HEK293T (cell line): ENCODE data around the gene PPP1R13B.

Experiments used
- ARNT ChIP-seq: fragments of 450-650 bp; IDR thresholded peaks from 2 replicates; pipeline ENCODE4 v1.6.1; 2017; ENCODE audit warnings: mild to moderate bottlenecking
- BHLHE40 ChIP-seq: fragments of 450-650 bp; IDR thresholded peaks from 2 replicates; pipeline ENCODE4 v1.6.1; 2016; ENCODE audit warnings: mild to moderate bottlenecking, moderate library complexity, borderline replicate concordance
- FOXK2 ChIP-seq: fragments of 450-650 bp; IDR thresholded peaks from 2 replicates; pipeline ENCODE4 v1.6.1; 2016; ENCODE audit warnings: mild to moderate bottlenecking
- SP1 ChIP-seq: fragments of 450-650 bp; IDR thresholded peaks from 2 replicates; pipeline ENCODE4 v1.6.1; 2017
- SUZ12 ChIP-seq: fragments of 450-650 bp; IDR thresholded peaks from 2 replicates; pipeline ENCODE4 v1.6.1; 2016; ENCODE audit warnings: mild to moderate bottlenecking

GRCh38 chr14:103727313-103727980, 119.9 kb downstream of the PPP1R13B start:
- TF ChIP-seq FOXK2, result no peak
- no peak for TF ChIP-seq ARNT
- no peak for TF ChIP-seq SP1
- TF ChIP-seq BHLHE40, result no peak
- no peak for TF ChIP-seq SUZ12
